PC-9 (cell line): Measurements from ENCODE around the gene ANKRD33B. TPM values are rescaled to one million over a fixed set of nuclear protein-coding genes. Genes with fewer than 3 reads are reported as not detected.
A peak's percentile ranks its signal among the peaks of the same experiment; 100 is the strongest.

ENCODE experiments used
- BruUV-seq: library from RNA; stranded (reverse); fragments of 400-500 nt; replicated peaks from 2 replicates; lab custom pipeline; 2021; lab: Mats Ljungman, UMichigan
- CTCF ChIA-PET: fragments of 300-600 bp; sonication (Branson Sonifier 250); formaldehyde crosslinking; loops from one replicate; lab custom pipeline; 2022; ENCODE audit warnings: antibody characterized with exemption; lab: Charles Lee
- POLR2A ChIA-PET: fragments of 300-600 bp; sonication (Branson Sonifier 250); formaldehyde crosslinking; loops from one replicate; lab custom pipeline; 2022; ENCODE audit warnings: antibody characterized with exemption; ENCODE audit not compliant: unreplicated experiment; lab: Charles Lee
- DNase-seq, 2 experiments: peaks; one replicate each; pipeline versions ENCODE4 v3.0.0 to v3.0.0-alpha.2; 2015 to 2022; ENCODE audit warnings: mixed read lengths in 1 of 2
- H2AFZ ChIP-seq: fragments of 200-600 bp; sonication (generic); 2 replicates; pipeline ENCODE4 v1.8.1; 2017; ENCODE audit warnings: antibody characterized with exemption
- H3F3A ChIP-seq: fragments of 200-600 bp; sonication (generic); 2 replicates; pipeline ENCODE4 v1.8.1; 2017; ENCODE audit warnings: antibody characterized with exemption, mild to moderate bottlenecking, low read depth; ENCODE audit not compliant: insufficient read depth
- H3K27ac ChIP-seq: fragments of 200-600 bp; sonication (generic); 2 replicates; pipeline ENCODE4 v1.6.1; 2016; ENCODE audit warnings: mixed run types
- H3K27me3 ChIP-seq: fragments of 200-600 bp; sonication (generic); 2 replicates; pipeline ENCODE4 v1.6.1; 2016; ENCODE audit warnings: low read depth, mixed run types; ENCODE audit not compliant: insufficient read depth
- H3K36me3 ChIP-seq: fragments of 200-600 bp; sonication (generic); 2 replicates; pipeline ENCODE4 v1.6.1; 2016; ENCODE audit warnings: low read depth, mixed run types
- H3K4me1 ChIP-seq: fragments of 200-600 bp; sonication (generic); replicated peaks from 2 replicates; pipeline ENCODE4 v1.6.1; 2016; ENCODE audit warnings: mixed run types; ENCODE audit not compliant: insufficient read depth
- H3K4me2 ChIP-seq: fragments of 200-600 bp; sonication (generic); 2 replicates; pipeline ENCODE4 v1.6.1; 2017; ENCODE audit warnings: mixed run types
- H3K4me3 ChIP-seq: fragments of 200-600 bp; sonication (generic); 2 replicates; pipeline ENCODE4 v1.6.1; 2016; ENCODE audit warnings: mixed run types
- H3K79me2 ChIP-seq: fragments of 200-600 bp; sonication (generic); 2 replicates; pipeline ENCODE4 v1.6.1; 2017; ENCODE audit warnings: low read depth, mixed run types
- H3K9me2 ChIP-seq: fragments of 200-600 bp; sonication (generic); 2 replicates; pipeline ENCODE4 v1.8.1; 2017; ENCODE audit warnings: mild to moderate bottlenecking; ENCODE audit not compliant: insufficient read depth
- H3K9me3 ChIP-seq: fragments of 200-600 bp; sonication (generic); 2 replicates; pipeline ENCODE4 v1.8.1; 2016; ENCODE audit warnings: low read depth; ENCODE audit not compliant: insufficient read depth
- H4K20me1 ChIP-seq: fragments of 200-600 bp; sonication (generic); 2 replicates; pipeline ENCODE4 v1.8.1; 2017; ENCODE audit not compliant: insufficient read depth
- CTCF ChIP-seq: fragments of 200-600 bp; sonication (generic); conservative IDR thresholded peaks from 2 replicates; pipeline ENCODE4 v1.6.1; 2017; ENCODE audit warnings: mixed run types, antibody characterized with exemption, mild to moderate bottlenecking, moderate library complexity
- EZH2 ChIP-seq: fragments of 200-600 bp; sonication (generic); IDR thresholded peaks from 2 replicates; pipeline ENCODE4 v1.8.0; 2017; ENCODE audit warnings: antibody characterized with exemption, low read depth
- intact Hi-C: fragments of 100-400 bp; cut with micrococcal nuclease; formaldehyde crosslinking; loops from one replicate; pipeline ENCODE4 v1.10.0; 2022; ENCODE audit not compliant: unreplicated experiment
- total RNA-seq: library from RNA; stranded (reverse); gene quantifications from 2 replicates; pipeline ENCODE4 v1.2.3, GENCODE V29; 2021

The ANKRD33B gene
- total RNA-seq, 1 experiment from 2014 or later: 32.1 TPM

- H3F3A ChIP-seq: no peaks in the 10 kb centered on the region; the same call in 1 of the 2 replicates
- POLR2A ChIA-PET: interaction anchor here (0.6 kb wide), 1 partner anchor 10 kb away, joined by 4 read pairs; no protein-coding TSS in a partner anchor
- BruUV-seq: no TSS peak
- TF ChIP-seq EZH2: no peak
- TF ChIP-seq CTCF: peak; percentile 31; the same call in 1 of the 2 replicates
- H3K4me2 ChIP-seq: no peak overlapping the region
- peaks cover 5% of the 10 kb centered on the region for H3K4me1 ChIP-seq
- no peak overlapping the region for H2AFZ ChIP-seq
- H3K36me3 ChIP-seq: no peaks in the 10 kb centered on the region
- CTCF ChIA-PET: interaction anchor here (0.7 kb wide), 1 partner anchor 10 kb away, joined by 3 read pairs; no protein-coding TSS in a partner anchor
- no peaks in the 10 kb centered on the region for H3K9me2 ChIP-seq
- no peak overlapping the region for H3K27ac ChIP-seq
- H3K4me3 ChIP-seq: no peak overlapping the region
- no peaks in the 10 kb centered on the region for H4K20me1 ChIP-seq
- 0 out of 2 replicates have a peak, but pooled peaks cover 4% of the 10 kb centered on the region for H3K79me2 ChIP-seq
- H3K27me3 ChIP-seq: no peaks in the 10 kb centered on the region
- H3K9me3 ChIP-seq: no peaks in the 10 kb centered on the region
- intact Hi-C loops: no loop called here
- DNase-seq: no peak
These were observed 12.4 kb downstream of the ANKRD33B start for GRCh38 chr5:10576121-10576789.

- Histone ChIP-seq H3K9me3 (no peaks in the 10 kb centered on the region), H2AFZ (no peak overlapping the region), H3K4me3 (no peak overlapping the region), H3K4me1 (peaks cover 10% of the 10 kb centered on the region), H3K36me3 (no peaks in the 10 kb centered on the region), H3K27ac (no peak overlapping the region), H4K20me1 (no peaks in the 10 kb centered on the region), H3K9me2 (no peaks in the 10 kb centered on the region), H3F3A (no peaks in the 10 kb centered on the region; the same call in 1 of the 2 replicates), H3K79me2 (0 out of 2 replicates have a peak, but pooled peaks cover 4% of the 10 kb centered on the region), H3K4me2 (no peak overlapping the region), H3K27me3 (no peaks in the 10 kb centered on the region)
- DNase-seq: no peak
- TF ChIP-seq CTCF (0 out of 2 replicates have a peak, but pooled peaks have one; percentile 1), EZH2 (no peak)
- CTCF ChIA-PET: no interaction called here
- no TSS peak for BruUV-seq
- intact Hi-C loops: no loop called here
- POLR2A ChIA-PET: no interaction called here
These were observed 12.9 kb downstream of the ANKRD33B start for GRCh38 chr5:10576790-10577189.

GRCh38 chr5:10577371-10578292, 13.8 kb downstream of the ANKRD33B start:
- no TSS peak for BruUV-seq

More at GRCh38 chr5:10577371-10578292, 13.8 kb downstream of the ANKRD33B start:
- H3K4me1 ChIP-seq: peaks cover 16% of the 10 kb centered on the region
- no peak overlapping the region for H3K4me2 ChIP-seq
- H2AFZ ChIP-seq: no peak overlapping the region
- intact Hi-C loops: no loop called here
- TF ChIP-seq CTCF: no peak
- TF ChIP-seq EZH2: no peak
- no peaks in the 10 kb centered on the region for H3K27me3 ChIP-seq
- ChIA-PET CTCF (interaction anchor here (1.0 kb wide), 1 partner anchor 124 kb away, joined by 3 read pairs; no protein-coding TSS in a partner anchor), POLR2A (no interaction called here)
- no peaks in the 10 kb centered on the region for H3K36me3 ChIP-seq
- no peak overlapping the region for H3K4me3 ChIP-seq
- H3K9me3 ChIP-seq: no peaks in the 10 kb centered on the region
- H3K9me2 ChIP-seq: no peaks in the 10 kb centered on the region
- 0 out of 2 replicates have a peak, but pooled peaks cover 12% of the 10 kb centered on the region for H3K79me2 ChIP-seq
- H3F3A ChIP-seq: no peaks in the 10 kb centered on the region; the same call in 1 of the 2 replicates
- H4K20me1 ChIP-seq: no peaks in the 10 kb centered on the region
- DNase-seq: no peak
- no peak overlapping the region for H3K27ac ChIP-seq
